Measurements from ENCODE around the gene MRPL11. TPM values are rescaled to one million over a fixed set of nuclear protein-coding genes. Genes with fewer than 3 reads are reported as not detected.

The MRPL11 gene
- total and polyA plus RNA-seq, 2 donors (not counting 1 experiment from before 2014, with no cell fraction given) = 32.7 to 35.7 TPM

- H3K4me2 ChIP-seq (ENCODE audit: extremely low read depth, insufficient read depth, low read length) = no peak overlapping the region
- H3K4me1 ChIP-seq (ENCODE audit: control insufficient read depth, extremely low read depth, insufficient read depth, low read length) = peaks cover 9% of the 10 kb centered on the region
- H2AFZ ChIP-seq (ENCODE audit: low read length) = no peak overlapping the region
These were observed 19.7 kb downstream of the MRPL11 start for GRCh38 chr11:66418986-66419308.

GRCh38 chr11:66418168-66418985 is 20.3 kb downstream of the MRPL11 start:
- peak overlapping the region; percentile 48 for H3K4me2 ChIP-seq (ENCODE audit: extremely low read depth, insufficient read depth, low read length)
- H3K9ac ChIP-seq (ENCODE audit: insufficient read depth, low read length) = no peak overlapping the region
- DNase-seq (ENCODE audit: low read depth in 2 of 2) = peak; percentile 94 to 97
- H3K27ac ChIP-seq (ENCODE audit: insufficient read depth, low read length) = no peak overlapping the region
- no peak overlapping the region for H3K4me3 ChIP-seq (replicated peaks in 1 of 4; ENCODE audit: control extremely low read depth in 1 of 4, insufficient read depth in 1 of 4, low read depth in 3 of 4, low read length in 4 of 4)
- no peaks in the 10 kb centered on the region for H3K9me3 ChIP-seq (ENCODE audit: control insufficient read depth, insufficient read depth, low read depth, low read length)
- peaks cover 9% of the 10 kb centered on the region for H3K4me1 ChIP-seq (ENCODE audit: control insufficient read depth, extremely low read depth, insufficient read depth, low read length)
- H2AFZ ChIP-seq (ENCODE audit: low read length) = no peak overlapping the region
- TF ChIP-seq CTCF (conservative IDR thresholded peaks at IDR 0.05 in 1 of 2, IDR thresholded peaks at IDR 0.05 in 1 of 2; ENCODE audit: low read depth in 1 of 2, low read length in 2 of 2) (peak; percentile 53 to 66), EZH2 (IDR thresholded peaks at IDR 0.05; ENCODE audit: low read length, missing control alignments) (no peak)
- no peaks in the 10 kb centered on the region for H3K79me2 ChIP-seq (ENCODE audit: control insufficient read depth, insufficient read depth, low read length)
- H3K36me3 ChIP-seq (ENCODE audit: control insufficient read depth, insufficient read depth, low read length) = no peaks in the 10 kb centered on the region
- peaks cover 5% of the 10 kb centered on the region for H3K27me3 ChIP-seq (ENCODE audit: control insufficient read depth, insufficient read depth, low read length)
- H4K20me1 ChIP-seq (ENCODE audit: control insufficient read depth, extremely low read depth, insufficient read depth, low read length) = no peaks in the 10 kb centered on the region

More at GRCh38 chr11:66418986-66419308, 19.7 kb downstream of the MRPL11 start:
- no peaks in the 10 kb centered on the region for H4K20me1 ChIP-seq (ENCODE audit: control insufficient read depth, extremely low read depth, insufficient read depth, low read length)
- no peak overlapping the region for H3K27ac ChIP-seq (ENCODE audit: insufficient read depth, low read length)
- no peaks in the 10 kb centered on the region for H3K9me3 ChIP-seq (ENCODE audit: control insufficient read depth, insufficient read depth, low read depth, low read length)
- TF ChIP-seq CTCF (conservative IDR thresholded peaks at IDR 0.05 in 1 of 2, IDR thresholded peaks at IDR 0.05 in 1 of 2; ENCODE audit: low read depth in 1 of 2, low read length in 2 of 2) (no peak), EZH2 (IDR thresholded peaks at IDR 0.05; ENCODE audit: low read length, missing control alignments) (no peak)
- H3K27me3 ChIP-seq (ENCODE audit: control insufficient read depth, insufficient read depth, low read length) = peaks cover 5% of the 10 kb centered on the region
- H3K9ac ChIP-seq (ENCODE audit: insufficient read depth, low read length) = no peak overlapping the region
- no peaks in the 10 kb centered on the region for H3K79me2 ChIP-seq (ENCODE audit: control insufficient read depth, insufficient read depth, low read length)
- no peaks in the 10 kb centered on the region for H3K36me3 ChIP-seq (ENCODE audit: control insufficient read depth, insufficient read depth, low read length)
- no peak for DNase-seq (ENCODE audit: low read depth in 2 of 2)
- H3K4me3 ChIP-seq (replicated peaks in 1 of 4; ENCODE audit: control extremely low read depth in 1 of 4, insufficient read depth in 1 of 4, low read depth in 3 of 4, low read length in 4 of 4) = no peak overlapping the region

- H4K20me1 ChIP-seq (ENCODE audit: control insufficient read depth, extremely low read depth, insufficient read depth, low read length) = no peaks in the 10 kb centered on the region
- H3K79me2 ChIP-seq (ENCODE audit: control insufficient read depth, insufficient read depth, low read length) = no peaks in the 10 kb centered on the region
- H3K27ac ChIP-seq (ENCODE audit: insufficient read depth, low read length) = no peak overlapping the region
- DNase-seq (ENCODE audit: low read depth in 2 of 2) = no peak
- no peak overlapping the region for H3K4me3 ChIP-seq (replicated peaks in 1 of 4; ENCODE audit: control extremely low read depth in 1 of 4, insufficient read depth in 1 of 4, low read depth in 3 of 4, low read length in 4 of 4)
- H3K4me2 ChIP-seq (ENCODE audit: extremely low read depth, insufficient read depth, low read length) = no peak overlapping the region
- H3K4me1 ChIP-seq (ENCODE audit: control insufficient read depth, extremely low read depth, insufficient read depth, low read length) = peaks cover 9% of the 10 kb centered on the region
- H3K9me3 ChIP-seq (ENCODE audit: control insufficient read depth, insufficient read depth, low read depth, low read length) = no peaks in the 10 kb centered on the region
- no peak overlapping the region for H2AFZ ChIP-seq (ENCODE audit: low read length)
- TF ChIP-seq EZH2 (IDR thresholded peaks at IDR 0.05; ENCODE audit: low read length, missing control alignments) = no peak
- no peak for TF ChIP-seq CTCF (conservative IDR thresholded peaks at IDR 0.05 in 1 of 2, IDR thresholded peaks at IDR 0.05 in 1 of 2; ENCODE audit: low read depth in 1 of 2, low read length in 2 of 2)
- H3K27me3 ChIP-seq (ENCODE audit: control insufficient read depth, insufficient read depth, low read length) = peaks cover 5% of the 10 kb centered on the region
- H3K36me3 ChIP-seq (ENCODE audit: control insufficient read depth, insufficient read depth, low read length) = no peaks in the 10 kb centered on the region
- no peak overlapping the region for H3K9ac ChIP-seq (ENCODE audit: insufficient read depth, low read length)
These were observed 21.6 kb downstream of the MRPL11 start for GRCh38 chr11:66417000-66417399.

All from fibroblast of lung (primary cell).